Measurements from ENCODE around the gene PTPRD. TPM values are rescaled to one million over a fixed set of nuclear protein-coding genes. Genes with fewer than 3 reads are reported as not detected.

PTPRD gene
- total RNA-seq, 1 experiment from 2014 or later, result 32.5 TPM

GRCh38 chr9:8649160-8649559 lies 1963.6 kb downstream of the PTPRD start:
- Mint-ChIP-seq H3K4me3 (no peak overlapping the region), H3K4me1 (peaks cover 16 to 23% of the 10 kb centered on the region in 2 experiments), H3K27ac (no peak overlapping the region), H3K36me3 (ENCODE audit: insufficient read depth in 1 of 3, low read depth in 3 of 3) (no peaks in the 10 kb centered on the region; a peak in 1 of 7 replicates), H3K27me3 (ENCODE audit: low read depth) (no peaks in the 10 kb centered on the region), H3K9me3 (no peaks in the 10 kb centered on the region)
- H2AFZ ChIP-seq (ENCODE audit: low read length), result no peak overlapping the region
- no peak overlapping the region for H3K56ac ChIP-seq (ENCODE audit: insufficient read length, low read depth, low read length)
- no peak overlapping the region for H3K14ac ChIP-seq (ENCODE audit: insufficient read depth, low read length)
- H3K27ac ChIP-seq (ENCODE audit: insufficient read length, low read depth, low read length), result no peak overlapping the region
- no peak overlapping the region for H4K8ac ChIP-seq (replicated peaks; ENCODE audit: insufficient read length, low read depth, low read length)
- 0 out of 2 replicates have a peak, but pooled peaks cover 2% of the 10 kb centered on the region for H3K79me2 ChIP-seq (ENCODE audit: insufficient read depth, low read length)
- no peaks in the 10 kb centered on the region for H3K23me2 ChIP-seq (ENCODE audit: insufficient read length, low read depth, low read length, poor library complexity, severe bottlenecking)
- H2BK12ac ChIP-seq (ENCODE audit: insufficient read length, low read depth, low read length), result no peak overlapping the region
- H3K9me3 ChIP-seq (ENCODE audit: control insufficient read depth, low read depth, low read length), result no peaks in the 10 kb centered on the region
- no peaks in the 10 kb centered on the region for H4K20me1 ChIP-seq (ENCODE audit: control insufficient read depth, insufficient read depth, insufficient read length)
- no peak for DNase-seq
- no peak overlapping the region for H3K23ac ChIP-seq (ENCODE audit: insufficient read length, low read depth, low read length)
- H4K91ac ChIP-seq (ENCODE audit: insufficient read length, low read depth, low read length), result no peak overlapping the region
- no peaks in the 10 kb centered on the region for H3K27me3 ChIP-seq (ENCODE audit: insufficient read depth, low read length)
- H4K5ac ChIP-seq (ENCODE audit: insufficient read length, low read depth, low read length), result no peak overlapping the region
- no peak overlapping the region for H3K9ac ChIP-seq (ENCODE audit: extremely low read depth, insufficient read length, low read length)
- H3K4ac ChIP-seq (ENCODE audit: low read depth, low read length), result no peak overlapping the region
- H3K4me2 ChIP-seq (ENCODE audit: insufficient read depth, insufficient read length, low read length), result no peak overlapping the region
- H3K79me1 ChIP-seq (ENCODE audit: insufficient read depth, low read depth, low read length, poor library complexity, severe bottlenecking), result no peaks in the 10 kb centered on the region
- H2BK15ac ChIP-seq (ENCODE audit: low read depth, low read length), result no peak overlapping the region
- H2AK5ac ChIP-seq (ENCODE audit: insufficient read length, low read length), result no peak overlapping the region
- no CpG with 5 or more reads among the region's 2 CpGs for WGBS (ENCODE audit: extremely low coverage, insufficient read length, low lambda C conversion rate)
- no peak overlapping the region for H3K18ac ChIP-seq (ENCODE audit: insufficient read length, low read depth, low read length)
- H3T11ph ChIP-seq (ENCODE audit: low read length), result no peak overlapping the region
- H2BK5ac ChIP-seq (ENCODE audit: insufficient read length, low read length), result no peak overlapping the region
- 0 out of 2 replicates have a peak, but pooled peaks cover 3% of the 10 kb centered on the region for H3K4me1 ChIP-seq (ENCODE audit: insufficient read depth, low read length)
- TF ChIP-seq, protein P1, sequence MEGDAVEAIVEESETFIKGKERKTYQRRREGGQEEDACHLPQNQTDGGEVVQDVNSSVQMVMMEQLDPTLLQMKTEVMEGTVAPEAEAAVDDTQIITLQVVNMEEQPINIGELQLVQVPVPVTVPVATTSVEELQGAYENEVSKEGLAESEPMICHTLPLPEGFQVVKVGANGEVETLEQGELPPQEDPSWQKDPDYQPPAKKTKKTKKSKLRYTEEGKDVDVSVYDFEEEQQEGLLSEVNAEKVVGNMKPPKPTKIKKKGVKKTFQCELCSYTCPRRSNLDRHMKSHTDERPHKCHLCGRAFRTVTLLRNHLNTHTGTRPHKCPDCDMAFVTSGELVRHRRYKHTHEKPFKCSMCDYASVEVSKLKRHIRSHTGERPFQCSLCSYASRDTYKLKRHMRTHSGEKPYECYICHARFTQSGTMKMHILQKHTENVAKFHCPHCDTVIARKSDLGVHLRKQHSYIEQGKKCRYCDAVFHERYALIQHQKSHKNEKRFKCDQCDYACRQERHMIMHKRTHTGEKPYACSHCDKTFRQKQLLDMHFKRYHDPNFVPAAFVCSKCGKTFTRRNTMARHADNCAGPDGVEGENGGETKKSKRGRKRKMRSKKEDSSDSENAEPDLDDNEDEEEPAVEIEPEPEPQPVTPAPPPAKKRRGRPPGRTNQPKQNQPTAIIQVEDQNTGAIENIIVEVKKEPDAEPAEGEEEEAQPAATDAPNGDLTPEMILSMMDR (conservative IDR thresholded peaks at IDR 0.05), result no peak
- H2BK120ac ChIP-seq (ENCODE audit: low read depth, low read length, poor library complexity, severe bottlenecking), result no peak overlapping the region
- H2BK20ac ChIP-seq (ENCODE audit: low read depth, low read length, poor library complexity, severe bottlenecking), result no peak overlapping the region

Data from H9 (cell line).